Stomach (tissue), 9 donors: Measurements from ENCODE around the gene DBNL. TPM values are rescaled to one million over a fixed set of nuclear protein-coding genes. Genes with fewer than 3 reads are reported as not detected.
A peak's percentile ranks its signal among the peaks of the same experiment; 100 is the strongest.

Experiments
- DNase-seq, 2 donors: peaks; one replicate each; pipeline versions ENCODE4 v3.0.0 to v3.0.0-alpha.2; 2013 to 2019
- H3K27ac ChIP-seq, 5 donors: fragments of 200-600 bp in 4 of 5; sonication (generic) in 4 of 5; one replicate each; pipeline ENCODE4 v1.5.1; 2013 to 2019; ENCODE audit warnings: mild to moderate bottlenecking in 1 of 5, moderate library complexity in 1 of 5
- H3K27me3 ChIP-seq, 3 donors: fragments of 200-600 bp; sonication (generic); one replicate each; pipeline ENCODE4 v1.5.1; 2017 to 2019; ENCODE audit warnings: mixed run types in 1 of 3
- H3K36me3 ChIP-seq, 4 donors: fragments of 200-600 bp; sonication (generic); 1 replicate in 3 of 4; 2 replicates in 1 of 4; pipeline ENCODE4 v1.5.1; 2016 to 2019
- H3K4me1 ChIP-seq, 4 donors: fragments of 200-600 bp; sonication (generic); one replicate each; pipeline ENCODE4 v1.5.1; 2016 to 2019
- H3K4me3 ChIP-seq, 4 donors: fragments of 200-600 bp; sonication (generic) in 3 of 4; one replicate each; pipeline ENCODE4 v1.5.1; 2016 to 2019; ENCODE audit warnings: mild to moderate bottlenecking in 1 of 4
- H3K9me3 ChIP-seq, 4 donors: fragments of 200-600 bp; sonication (generic); one replicate each; pipeline ENCODE4 v1.5.1; 2016 to 2019
- CTCF ChIP-seq, 7 experiments: fragments of 450-650 bp in 4 of 7; fragments of 200-600 bp in 3 of 7; sonication (generic) in 3 of 7; IDR thresholded peaks; one replicate each; pipeline ENCODE4 v1.5.1; 2016 to 2019; ENCODE audit warnings: antibody characterized with exemption in 7 of 7, control low read depth in 2 of 7, mild to moderate bottlenecking in 1 of 7
- EP300 ChIP-seq: sonication (generic); formaldehyde crosslinking; IDR thresholded peaks from one replicate; pipeline ENCODE4 v1.6.1; 2017; ENCODE audit warnings: antibody characterized with exemption
- POLR2A ChIP-seq, 4 donors: fragments of 450-650 bp; IDR thresholded peaks; one replicate each; pipeline ENCODE4 v1.6.1; 2016; ENCODE audit warnings: antibody characterized with exemption in 4 of 4, control low read depth in 2 of 4, mild to moderate bottlenecking in 1 of 4, moderate library complexity in 1 of 4
- POLR2AphosphoS5 ChIP-seq, 3 donors: sonication (generic); formaldehyde crosslinking; IDR thresholded peaks; one replicate each; pipeline ENCODE4 v1.6.1; 2016; ENCODE audit warnings: antibody characterized with exemption in 3 of 3
- WGBS, 5 donors: extraction: QIAGEN DNeasy Blood & Tissue Kit in 3 of 5; methylation state at CpG; one replicate each; pipeline versions ENCODE4 v1.1.5 to v1.1.7; 2013 to 2018; 5-methylcytosine and 5-hydroxymethylcytosine counted together
- intact Hi-C: fragments of 100-400 bp; cut with DNase I; formaldehyde crosslinking; loops from one replicate; pipeline ENCODE4 v1.15.1; 2023; ENCODE audit warnings: low total_unique reads
- polyA plus RNA-seq, 3 donors: library from polyadenylated mRNA; stranded (reverse); fragments of 200-250 nt; gene quantifications; one replicate each; pipeline ENCODE4 v1.2.3, GENCODE V29; 2013
- total RNA-seq, 5 donors: library from RNA; depleted of rRNA; stranded (reverse); fragments of >200 nt; gene quantifications; one replicate each; pipeline versions ENCODE4 v1.1.0 to v1.2.3, GENCODE V29; 2014 to 2016
- donor health status: healthy with polysubstance abuse.
- donor health status: Bipolar disorder and iron deficiency.
- donor health status: healthy.

The DBNL gene
- total and polyA plus RNA-seq, 8 donors = 27.4 to 154 (median 78.0) TPM

- no peak overlapping the region for H3K4me3 ChIP-seq
- H3K4me1 ChIP-seq = peaks cover 28 to 52% (median 47%) of the 10 kb centered on the region in 4 donors
- intact Hi-C loops = no loop called here
- TF ChIP-seq CTCF (IDR thresholded peaks at IDR 0.05) (no peak), EP300 (no peak), POLR2A (IDR thresholded peaks at IDR 0.05) (no peak)
- H3K27ac ChIP-seq = peak overlapping the region in 2 of 5 donors; percentile 37 to 45
- H3K36me3 ChIP-seq = peaks cover 34 to 69% (median 67%) of the 10 kb centered on the region in 4 donors
- DNase-seq = no peak
- no peaks in the 10 kb centered on the region for H3K9me3 ChIP-seq
- H3K27me3 ChIP-seq = no peaks in the 10 kb centered on the region
- WGBS, 5 donors = 90 to 94% (median 91%) methylated on average over 13 to 14 of the region's 14 CpGs
Observed at GRCh38 chr7:44050121-44050914, 5.8 kb downstream of the DBNL start.

- Histone ChIP-seq H3K36me3 (peaks cover 34 to 76% (median 73%) of the 10 kb centered on the region in 4 donors), H3K27ac (no peak overlapping the region), H3K4me3 (no peak overlapping the region), H3K9me3 (no peaks in the 10 kb centered on the region), H3K4me1 (peaks cover 21 to 45% (median 40%) of the 10 kb centered on the region in 4 donors), H3K27me3 (no peaks in the 10 kb centered on the region)
- WGBS, 5 donors = 82 to 92% (median 90%) methylated on average over 8 of the region's 8 CpGs
- TF ChIP-seq CTCF (IDR thresholded peaks at IDR 0.05) (no peak), POLR2AphosphoS5 (IDR thresholded peaks at IDR 0.05) (no peak)
- intact Hi-C loops = no loop called here
- peak in 1 of 2 donors; percentile 9 for DNase-seq
Observed at GRCh38 chr7:44050915-44051560, 6.5 kb downstream of the DBNL start.

- H3K9me3 ChIP-seq = no peaks in the 10 kb centered on the region
- H3K27me3 ChIP-seq = no peaks in the 10 kb centered on the region
- TF ChIP-seq CTCF (IDR thresholded peaks at IDR 0.05) (no peak), POLR2A (IDR thresholded peaks at IDR 0.05) (no peak), POLR2AphosphoS5 (IDR thresholded peaks at IDR 0.05) (no peak), EP300 (no peak)
- DNase-seq = no peak
- H3K27ac ChIP-seq = no peak overlapping the region
- intact Hi-C loops = no loop called here
- peaks cover 14 to 38% (median 34%) of the 10 kb centered on the region in 4 donors for H3K4me1 ChIP-seq
- H3K36me3 ChIP-seq = peaks cover 39 to 77% (median 75%) of the 10 kb centered on the region in 4 donors
- 87 to 99% (median 94%) methylated on average over 5 of the region's 5 CpGs for WGBS, 5 donors
- H3K4me3 ChIP-seq = no peak overlapping the region
Observed at GRCh38 chr7:44051611-44052220, 7.2 kb downstream of the DBNL start.

- DNase-seq = peak in 1 of 2 donors; percentile 14
- Histone ChIP-seq H3K4me3 (no peak overlapping the region), H3K27me3 (no peaks in the 10 kb centered on the region), H3K36me3 (peaks cover 50 to 86% (median 84%) of the 10 kb centered on the region in 4 donors), H3K4me1 (peaks cover 12 to 27% (median 23%) of the 10 kb centered on the region in 4 donors), H3K27ac (no peak overlapping the region), H3K9me3 (no peaks in the 10 kb centered on the region)
- WGBS, 5 donors = 89 to 94% (median 93%) methylated on average over 11 to 12 of the region's 12 CpGs
- intact Hi-C loops = no loop called here
- TF ChIP-seq POLR2AphosphoS5 (IDR thresholded peaks at IDR 0.05) (no peak), CTCF (IDR thresholded peaks at IDR 0.05) (no peak), EP300 (no peak)
Observed at GRCh38 chr7:44052771-44053365, 8.4 kb downstream of the DBNL start.
